Stimulated activated CD8-positive, alpha-beta memory T cell treated with anti-CD3 and anti-CD28 coated beads, Interleukin-12 subunit alpha, Interleukin-12 subunit beta, amount 100 ng/mL, for 24 hours (primary cell): ENCODE measurements around the gene DISP2.

Source experiments
- DNase-seq: peaks from one replicate; pipeline ENCODE4 v3.0.0-alpha.2; 2020; ENCODE audit errors: extremely low read depth

DISP2 gene

DNA sequence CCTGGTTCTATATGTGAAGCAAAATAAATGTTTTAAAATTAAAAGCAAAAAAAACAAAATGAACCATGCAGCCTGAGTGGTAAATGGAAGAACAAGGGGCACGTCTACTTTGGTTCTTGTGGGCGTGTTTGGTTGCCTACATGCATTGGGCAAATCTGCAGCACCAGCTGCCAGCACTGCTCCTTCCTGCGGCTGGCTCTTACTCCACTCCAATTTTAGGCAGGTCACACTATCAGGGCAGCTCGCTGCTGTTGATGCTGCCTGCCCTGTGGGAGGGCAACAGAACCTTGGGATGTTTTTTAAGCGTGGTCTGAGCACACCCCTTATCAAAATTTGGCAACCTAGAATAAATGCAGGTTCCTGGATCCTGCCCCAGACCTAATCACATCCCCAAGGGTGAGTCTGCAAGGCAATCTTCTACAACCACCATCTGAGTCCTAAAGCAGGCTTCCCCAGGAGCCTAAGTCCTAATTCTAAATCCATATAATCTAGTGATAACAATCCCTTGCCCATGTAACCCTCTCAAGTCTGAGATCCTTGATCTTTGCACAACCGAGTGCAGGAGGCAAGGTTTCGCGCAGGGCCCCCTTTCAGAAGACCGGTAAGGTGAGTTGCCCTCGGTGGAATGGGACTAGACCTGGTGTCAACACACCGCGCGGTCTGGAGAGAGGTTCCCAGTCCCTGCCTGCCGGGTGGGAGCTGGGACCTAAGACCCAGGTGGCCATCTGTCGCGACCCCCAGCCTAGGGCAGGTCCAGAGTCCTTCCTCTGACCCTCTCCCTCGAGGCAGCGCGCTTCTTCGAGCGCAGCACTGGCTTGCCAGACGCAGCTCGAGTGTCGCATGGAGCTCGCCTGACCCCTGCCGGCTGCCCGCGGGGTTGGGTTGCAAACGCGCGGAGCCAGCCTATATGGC lies 63.5 kb downstream of the DISP2 start:
- peak; percentile 37 for DNase-seq

DNA sequence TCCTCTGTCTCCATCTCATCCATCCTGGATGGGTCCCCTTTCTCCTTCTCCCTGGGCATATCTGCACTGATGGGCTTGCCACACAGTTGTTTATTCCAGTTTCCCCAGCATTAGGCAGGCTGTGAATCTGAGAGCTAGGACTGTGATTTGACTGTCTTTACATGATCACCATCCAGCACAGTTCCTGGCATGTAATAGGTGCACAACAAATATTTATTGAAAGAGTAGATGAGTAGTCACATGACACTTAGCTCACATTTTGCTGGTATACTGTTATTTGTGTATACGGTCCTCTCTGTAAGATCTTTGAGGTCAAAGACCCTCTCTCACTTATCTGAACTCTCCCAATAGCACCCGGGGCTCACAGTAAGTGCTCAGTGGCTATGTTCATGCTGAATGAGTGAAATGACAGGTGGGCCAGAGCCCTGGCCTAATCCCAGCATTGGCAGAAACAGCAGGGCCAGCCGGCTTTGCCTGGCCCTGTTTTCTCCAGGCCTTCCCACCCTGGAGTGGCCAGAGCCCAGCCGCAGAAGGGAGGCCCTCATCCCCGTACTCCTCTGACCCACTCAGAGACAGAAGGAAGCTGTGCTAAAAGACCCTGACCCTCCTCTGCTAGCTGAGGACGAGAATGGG lies 66.6 kb downstream of the DISP2 start:
- DNase-seq: no peak

DNA sequence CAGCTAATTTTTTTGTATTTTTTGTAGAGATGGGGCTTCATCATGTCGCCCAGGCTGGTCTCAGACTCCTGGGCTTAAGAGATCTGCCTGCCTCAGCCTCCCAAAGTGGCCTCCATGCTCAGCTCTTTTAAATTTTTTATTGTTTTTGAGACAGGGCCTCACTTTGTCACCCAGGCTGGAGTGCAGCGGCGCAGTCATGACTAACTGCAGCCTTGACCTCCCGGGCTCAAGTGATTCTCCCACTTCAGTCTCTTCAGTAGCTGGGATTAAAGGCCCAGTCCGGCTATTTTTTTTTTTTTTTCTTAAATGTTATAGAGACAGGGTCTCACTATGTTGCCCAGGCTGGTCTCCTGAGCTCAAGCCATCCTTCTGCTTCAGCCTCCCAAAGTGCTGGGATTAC lies 67.7 kb downstream of the DISP2 start:
- no peak for DNase-seq

DNA sequence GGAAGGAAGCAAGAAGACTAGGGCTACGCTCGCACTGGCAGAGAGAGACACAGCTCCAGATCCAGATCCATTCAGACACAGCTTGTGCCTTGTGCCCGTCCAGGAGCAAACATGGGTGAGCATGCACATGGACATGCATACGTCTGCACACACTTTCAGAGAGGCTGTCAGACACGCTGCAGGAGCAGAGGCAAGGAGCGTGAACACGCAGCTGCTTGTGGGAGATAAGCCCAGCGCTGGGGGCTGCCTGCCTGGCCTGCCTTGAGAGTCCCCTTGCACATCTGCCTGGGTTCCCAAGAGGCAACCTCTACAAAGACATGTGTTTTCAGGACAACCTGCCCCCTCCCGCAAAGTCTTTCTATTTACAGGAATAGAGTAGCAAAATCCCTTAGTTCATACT lies 69.2 kb downstream of the DISP2 start:
- DNase-seq: no peak

DNA sequence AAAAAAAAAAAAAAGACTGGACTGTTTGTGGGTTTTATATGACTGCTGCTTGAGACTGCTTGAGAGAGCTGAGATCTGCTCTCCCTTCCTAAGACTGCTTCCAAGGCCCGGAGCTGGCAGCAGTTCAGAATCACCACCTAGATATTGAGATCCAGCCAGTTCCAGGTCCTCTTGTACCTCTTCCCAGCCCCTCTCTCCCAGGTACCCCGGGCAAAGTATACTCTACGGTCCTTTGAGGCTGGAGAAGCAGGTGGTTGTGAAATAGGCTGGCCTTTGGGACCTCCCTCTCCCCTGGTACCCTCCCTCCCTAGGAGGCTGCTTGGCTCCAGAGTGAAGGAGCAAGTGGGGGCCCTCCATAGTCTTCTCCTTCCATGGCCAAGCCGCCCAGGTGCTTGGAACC lies 70.2 kb downstream of the DISP2 start:
- DNase-seq: no peak
